HG03442 (cell line): Measurements from ENCODE around the gene RNF44.

Experiments used
- ATAC-seq: cut with Tn5 transposase; IDR thresholded peaks from one replicate; pipeline ENCODE4 v1.9.1; 2021; ENCODE audit warnings: mild to moderate bottlenecking, moderate library complexity; ENCODE audit not compliant: unreplicated experiment

Gene RNF44

GRCh38 chr5:176535664-176536131, 1.5 kb downstream of the RNF44 start:
- ATAC-seq, result no peak

GRCh38 chr5:176535101-176535663, 2.0 kb downstream of the RNF44 start:
- no peak for ATAC-seq

- no peak for ATAC-seq
These were observed 2.6 kb downstream of the RNF44 start for GRCh38 chr5:176534640-176535039.

- no peak for ATAC-seq
These were observed 3.1 kb downstream of the RNF44 start for GRCh38 chr5:176533894-176534611.

GRCh38 chr5:176533390-176533789, 3.8 kb downstream of the RNF44 start:
- ATAC-seq, result no peak

- no peak for ATAC-seq
These were observed 4.4 kb downstream of the RNF44 start for GRCh38 chr5:176532795-176533194.

- ATAC-seq, result no peak
These were observed 5.2 kb downstream of the RNF44 start for GRCh38 chr5:176531902-176532493.

GRCh38 chr5:176530983-176531901, 6.0 kb downstream of the RNF44 start:
- ATAC-seq, result no peak

- ATAC-seq, result no peak
These were observed 6.7 kb downstream of the RNF44 start for GRCh38 chr5:176530393-176530982.

GRCh38 chr5:176529741-176530141, 7.5 kb downstream of the RNF44 start:
- ATAC-seq, result no peak

GRCh38 chr5:176529116-176529740, 8.0 kb downstream of the RNF44 start:
- no peak for ATAC-seq

GRCh38 chr5:176528761-176529115, 8.5 kb downstream of the RNF44 start:
- no peak for ATAC-seq

- ATAC-seq, result no peak
These were observed 8.9 kb downstream of the RNF44 start for GRCh38 chr5:176528301-176528700.

GRCh38 chr5:176527246-176528222, 9.7 kb downstream of the RNF44 start:
- no peak for ATAC-seq

- ATAC-seq, result no peak
These were observed 10.7 kb downstream of the RNF44 start for GRCh38 chr5:176526462-176526861.

GRCh38 chr5:176525677-176526076, 11.5 kb downstream of the RNF44 start:
- no peak for ATAC-seq

GRCh38 chr5:176524987-176525386, 12.2 kb downstream of the RNF44 start:
- ATAC-seq, result no peak

- no peak for ATAC-seq
These were observed 13.1 kb downstream of the RNF44 start for GRCh38 chr5:176524138-176524537.

GRCh38 chr5:176521699-176522263, 15.4 kb downstream of the RNF44 start:
- no peak for ATAC-seq
